NCI-H2107 treated with DMSO at 0.1 percent for 48 hours (cell line): ENCODE results near the gene CEP85L.

Source experiments
- DNase-seq: peaks from one replicate; lab custom pipeline; 2025; ENCODE audit not compliant: unreplicated experiment; lab: John Stamatoyannopoulos, UW

The CEP85L gene

DNA sequence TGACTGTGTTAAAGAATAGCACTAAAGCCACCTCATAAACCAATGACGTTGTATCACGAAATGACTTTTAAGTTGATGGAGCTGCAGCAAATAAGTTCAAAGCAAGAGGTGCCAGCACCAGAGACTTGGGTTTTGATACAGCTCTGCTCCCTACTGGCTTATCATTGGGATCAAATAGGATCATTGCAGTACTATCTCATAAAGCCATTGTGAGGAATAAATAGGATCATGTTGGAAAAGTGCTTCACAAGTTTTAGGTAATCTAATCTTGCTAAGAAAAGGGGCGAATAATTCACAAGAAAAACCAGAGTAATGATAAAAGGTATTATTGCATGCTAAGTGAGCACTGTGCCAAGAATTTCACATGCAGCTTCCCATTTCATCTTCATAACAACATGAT, 10.4 kb upstream of the CEP85L start:
- no peak for DNase-seq

DNA sequence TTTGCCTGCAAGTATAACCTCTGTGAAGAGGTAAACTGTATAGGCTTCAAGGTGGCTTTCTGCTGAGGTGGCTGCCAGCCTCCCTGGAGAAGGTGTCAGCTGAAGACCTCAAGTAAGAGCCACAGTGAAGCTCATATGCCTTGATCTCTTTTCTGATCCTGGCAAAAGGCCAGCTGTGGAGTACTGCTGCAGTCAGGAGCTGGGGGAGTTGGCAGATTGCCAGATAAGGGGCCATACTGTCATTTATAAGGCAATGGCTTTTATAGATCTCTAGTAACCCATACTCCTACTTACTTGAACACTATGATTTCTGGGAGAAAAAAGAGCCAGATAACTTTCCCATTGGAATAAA, 8.8 kb upstream of the CEP85L start:
- peak; percentile 65 for DNase-seq

GRCh38 chr6:118659513-118660217, 8.3 kb upstream of the CEP85L start:
- no peak for DNase-seq

- no peak for DNase-seq
Measured at GRCh38 chr6:118656847-118657451, 5.6 kb upstream of the CEP85L start.

DNA sequence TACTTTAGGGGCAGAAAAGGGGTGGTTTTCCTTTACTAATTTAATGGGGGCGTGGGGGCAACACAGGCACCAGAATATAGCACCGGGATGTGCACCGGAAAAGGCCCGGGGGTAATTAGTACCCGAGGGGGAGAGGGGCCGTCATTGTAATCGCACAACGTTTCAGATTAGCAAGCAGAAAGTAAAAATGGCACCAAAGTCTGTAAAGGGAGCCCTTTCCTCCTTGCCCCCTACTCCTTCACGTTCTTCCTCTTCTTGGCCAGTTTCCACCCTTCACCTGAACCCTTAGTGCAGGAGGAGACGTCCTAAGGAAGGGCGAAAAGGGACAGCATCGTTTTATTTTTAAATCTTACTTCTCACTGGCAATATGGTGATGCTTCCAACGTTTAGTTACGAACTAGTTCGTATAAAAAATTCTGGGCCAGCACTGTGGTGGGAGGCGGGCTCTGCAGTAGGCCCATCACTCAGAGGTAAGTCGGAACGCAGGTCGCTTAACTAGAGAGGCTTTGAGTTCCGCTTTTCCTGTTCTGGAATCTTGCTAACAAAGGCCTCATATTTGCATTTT, 742 bp upstream of the CEP85L start:
- DNase-seq, result no peak

DNA sequence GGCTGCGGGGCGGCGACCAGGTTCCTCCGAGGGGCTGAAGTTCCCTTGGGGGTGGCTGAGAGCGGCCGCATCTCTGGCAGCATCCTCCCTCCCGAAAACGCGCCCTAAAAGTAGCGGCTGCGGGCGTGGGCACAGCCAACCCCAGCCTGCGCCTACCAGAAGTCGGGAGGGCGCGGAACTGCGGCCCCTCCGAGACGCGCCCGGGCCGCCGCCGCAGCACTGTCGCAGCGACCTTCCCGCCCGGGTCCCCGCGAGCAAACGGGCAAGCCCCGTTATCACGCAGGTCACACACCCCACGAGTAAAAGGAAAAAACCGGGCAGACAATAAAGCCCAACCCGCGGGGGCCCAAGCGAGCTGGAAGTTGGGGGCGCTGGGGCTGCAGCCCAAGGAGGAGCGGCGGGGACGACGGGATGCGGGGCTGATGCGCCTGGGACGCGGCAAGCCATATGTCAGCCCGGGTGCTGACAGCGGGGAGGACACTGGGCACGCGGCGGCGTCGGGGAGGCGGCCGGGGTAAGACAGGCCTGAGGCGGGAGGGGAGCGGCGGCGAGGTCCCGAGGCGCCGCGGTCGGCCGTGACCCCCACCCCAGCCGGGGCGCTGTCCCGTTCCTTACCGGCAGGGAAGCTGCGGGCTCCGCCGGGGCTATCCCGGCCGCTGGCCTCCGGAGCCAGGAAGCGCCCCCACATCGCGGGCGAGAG, 659 bp downstream of the CEP85L start:
- no peak for DNase-seq

DNA sequence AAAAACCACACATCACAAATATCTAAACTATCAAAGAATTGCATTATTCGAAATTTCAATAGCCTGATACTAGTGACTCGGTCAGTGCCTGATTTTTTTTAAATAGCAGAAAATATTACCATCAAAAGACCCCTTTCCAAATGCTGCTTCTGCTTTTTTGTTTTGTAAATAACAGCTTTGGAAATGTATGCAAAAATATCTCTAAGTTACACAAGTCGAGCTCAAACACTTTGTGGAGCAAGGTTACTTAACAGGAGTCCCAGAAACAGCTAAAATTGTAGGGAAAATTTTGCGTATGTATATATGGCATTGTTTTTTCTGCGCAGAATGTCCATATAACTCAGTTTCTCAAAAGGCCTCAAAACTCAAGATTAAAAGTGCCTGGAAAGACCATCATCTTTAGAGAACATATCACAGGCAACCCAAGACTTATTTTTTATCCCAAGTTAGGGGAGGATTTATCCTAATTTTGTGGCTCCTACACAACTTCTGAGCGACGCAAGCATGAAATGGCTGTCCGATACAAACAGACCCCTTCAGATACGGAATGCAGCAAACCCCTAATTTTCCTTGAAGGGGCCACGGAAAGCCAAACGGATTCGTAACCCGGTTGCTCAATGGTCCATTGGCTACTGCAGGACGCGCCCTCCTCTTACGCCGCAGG, 1.3 kb downstream of the CEP85L start:
- DNase-seq, result no peak

GRCh38 chr6:118648866-118649554, 2.4 kb downstream of the CEP85L start:
- DNase-seq, result no peak

GRCh38 chr6:118646977-118647376, 4.4 kb downstream of the CEP85L start:
- no peak for DNase-seq

DNA sequence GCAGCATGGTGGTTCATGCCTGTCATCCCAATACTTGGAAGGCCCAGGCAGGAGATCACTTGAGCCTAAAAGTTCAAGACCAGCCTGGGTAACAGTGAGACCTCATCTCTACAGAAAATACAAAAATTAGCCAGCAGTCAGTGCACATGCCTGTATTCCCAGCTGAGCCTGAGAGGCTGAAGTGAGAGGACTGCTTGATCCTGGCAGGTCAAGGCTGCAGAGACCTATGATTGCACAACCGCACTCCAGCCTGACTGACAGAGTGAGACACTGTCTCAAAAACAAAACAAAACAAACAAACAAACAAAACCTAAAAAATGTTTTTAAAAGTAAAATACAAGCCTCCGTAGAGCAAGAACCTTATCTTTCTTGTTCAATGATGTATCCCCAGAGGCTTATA, 6.0 kb downstream of the CEP85L start:
- DNase-seq, result no peak

- no peak for DNase-seq
Measured at GRCh38 chr6:118644007-118644406, 7.4 kb downstream of the CEP85L start.

GRCh38 chr6:118641042-118641441, 10.3 kb downstream of the CEP85L start:
- DNase-seq, result no peak

DNA sequence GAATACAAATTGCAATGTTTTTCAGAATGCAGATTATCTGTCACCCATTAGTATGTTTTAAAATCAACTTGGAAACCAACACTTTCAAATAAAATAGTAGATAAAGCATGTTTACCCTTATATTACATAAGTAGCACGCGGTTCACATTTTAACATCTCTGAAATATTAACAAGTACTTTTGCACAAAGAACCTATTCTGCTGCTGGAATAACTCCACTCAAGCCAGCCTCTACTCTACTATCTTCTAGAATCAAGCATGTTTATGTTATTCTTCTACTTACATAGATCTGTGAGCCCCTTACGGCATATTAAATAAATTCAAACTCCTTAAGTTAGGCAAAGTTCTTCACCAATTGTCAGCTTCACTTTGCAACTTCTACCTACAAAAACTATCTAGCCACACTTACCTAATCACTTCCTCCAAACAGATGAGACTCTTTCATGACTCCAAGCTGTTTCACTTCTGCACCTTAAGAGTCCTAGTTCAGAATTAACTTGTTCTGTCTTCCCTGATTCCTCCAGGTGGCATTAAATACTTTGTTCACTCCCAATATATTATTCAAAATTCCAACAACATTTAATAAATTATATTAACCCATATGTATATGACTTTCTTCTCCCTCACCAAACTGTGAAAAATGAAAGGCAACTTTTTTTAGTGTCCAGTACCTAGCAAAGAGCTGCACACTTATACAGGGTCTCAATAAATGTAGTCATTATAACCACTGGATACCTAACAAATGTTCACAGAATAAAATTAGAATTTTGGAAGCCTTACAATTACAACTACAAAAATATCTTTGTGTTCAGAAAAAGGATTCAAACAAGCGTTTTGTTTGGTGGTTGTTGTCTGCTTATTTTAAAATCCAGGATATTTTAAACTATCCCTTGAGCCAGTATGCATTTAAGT, 12.1 kb downstream of the CEP85L start:
- no peak for DNase-seq

GRCh38 chr6:118638288-118638687, 13.1 kb downstream of the CEP85L start:
- no peak for DNase-seq

DNA sequence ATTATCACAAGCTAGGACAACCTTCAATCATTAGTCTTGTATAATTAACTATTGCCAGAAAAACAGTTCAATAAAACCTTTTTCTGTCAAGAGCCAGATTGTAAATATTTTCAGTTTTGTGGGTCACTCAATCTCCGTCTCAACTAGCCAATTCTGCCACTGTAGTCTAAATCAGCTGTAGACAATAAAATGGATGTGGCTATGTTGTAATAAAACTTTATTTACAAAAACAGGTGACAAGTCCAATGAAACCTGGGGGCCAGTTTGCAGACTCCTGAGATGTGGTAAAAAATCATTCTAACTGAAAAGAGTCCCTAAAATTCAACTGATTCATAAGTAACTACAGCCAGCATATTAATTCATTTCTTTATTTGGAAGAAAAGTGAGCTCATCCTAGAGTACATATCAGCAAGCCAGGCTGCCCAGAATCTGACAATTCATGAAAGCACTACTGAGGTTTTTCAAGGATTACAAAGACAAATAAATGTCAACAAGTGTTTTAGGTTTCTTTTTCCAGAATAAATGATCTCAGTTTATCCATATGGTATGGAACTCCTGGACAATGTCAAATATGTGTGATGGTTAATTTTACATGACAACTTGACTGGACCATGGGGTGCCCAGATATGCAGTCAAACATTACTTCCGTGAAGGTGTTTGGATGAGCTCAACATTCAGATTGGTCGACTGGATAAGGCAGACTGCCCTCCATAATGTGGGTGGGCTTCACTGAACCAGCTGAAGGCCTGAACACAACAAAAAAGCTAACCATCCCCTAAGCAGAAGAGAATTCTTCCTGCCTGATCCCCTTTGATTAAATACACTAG, 15.3 kb downstream of the CEP85L start:
- no peak for DNase-seq

DNA sequence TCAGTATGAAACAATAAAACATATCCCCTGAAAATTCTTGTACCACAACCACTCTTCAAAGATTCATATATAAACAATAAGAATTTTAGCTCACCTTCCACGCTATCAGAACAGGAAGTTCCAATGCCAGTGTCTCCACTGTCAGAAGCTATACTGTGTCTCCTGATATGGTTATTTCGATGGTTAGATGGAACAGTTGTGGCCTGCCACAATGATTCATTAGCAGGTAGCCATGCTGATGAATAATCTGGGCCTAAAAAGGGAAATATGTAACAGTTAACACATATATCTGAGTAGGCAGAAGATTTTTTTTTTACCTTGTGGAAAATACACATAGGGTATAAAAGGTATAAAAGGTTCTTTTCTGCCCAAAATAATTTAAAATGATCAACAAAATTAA, 19.0 kb downstream of the CEP85L start:
- DNase-seq, result no peak

DNA sequence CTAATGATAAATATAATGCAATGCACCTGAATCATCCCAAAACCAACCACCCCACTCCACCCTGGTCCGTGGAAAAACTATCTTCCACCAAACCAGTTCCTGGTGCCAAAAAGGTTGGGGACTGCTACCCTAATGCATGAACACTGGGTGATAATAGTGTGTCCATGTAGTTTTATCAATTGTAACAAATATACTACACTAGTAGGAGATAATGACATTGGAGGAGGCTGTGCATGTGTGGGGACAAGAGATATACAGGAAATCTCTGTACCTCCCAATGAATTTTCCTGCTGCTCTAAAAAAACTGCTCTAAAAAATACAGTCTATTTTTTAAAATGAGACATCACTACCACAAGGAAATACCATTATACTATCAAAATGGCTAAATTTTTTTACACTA, 20.5 kb downstream of the CEP85L start:
- DNase-seq, result no peak

DNA sequence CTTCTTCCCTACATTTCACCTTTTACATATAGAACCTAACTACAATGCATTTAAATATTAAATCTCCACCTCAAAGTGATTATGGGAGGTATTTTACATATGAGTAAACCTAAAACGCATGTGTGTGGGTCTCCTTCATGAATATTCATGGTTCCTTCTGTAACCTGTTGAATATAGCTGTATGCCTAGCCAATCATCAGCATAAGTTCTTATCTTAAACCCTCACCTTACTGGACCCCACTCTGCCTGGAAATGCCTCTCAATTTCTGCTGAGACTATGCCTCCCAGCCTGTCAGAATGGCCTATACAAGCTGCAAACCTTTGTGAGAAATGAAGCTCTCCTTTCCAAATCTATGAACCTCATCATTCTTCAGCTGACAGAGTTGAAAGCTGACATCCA, 21.3 kb downstream of the CEP85L start:
- DNase-seq, result no peak

DNA sequence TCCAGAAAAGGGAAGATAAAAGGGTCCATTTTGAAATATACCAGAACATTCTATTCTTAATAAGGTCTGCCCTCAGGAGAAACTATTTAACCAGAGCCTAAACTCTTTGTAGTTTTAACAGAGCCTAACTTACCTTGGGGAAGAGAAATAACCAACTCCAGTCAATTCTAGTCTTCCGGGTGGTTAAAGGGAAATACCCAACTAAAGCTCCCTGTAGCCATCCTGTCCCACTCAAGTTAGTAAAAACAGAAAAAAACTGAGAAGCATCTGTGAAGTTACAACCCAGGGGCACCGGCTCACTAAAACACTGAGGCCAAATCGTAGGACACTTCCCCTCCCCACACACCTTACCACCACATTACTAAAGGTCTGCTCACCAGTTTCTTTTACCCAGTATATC, 23.7 kb downstream of the CEP85L start:
- DNase-seq, result no peak
